GM11168 (cell line): ENCODE measurements around the gene TSPO2.

Experiments
- in situ Hi-C: fragments of 300-500 bp; cut with MboI; formaldehyde crosslinking; loops from one replicate; pipeline ENCODE4 v1.12.0; 2022; ENCODE audit warnings: low sequenced_read_pairs; ENCODE audit not compliant: unreplicated experiment

Gene TSPO2

DNA sequence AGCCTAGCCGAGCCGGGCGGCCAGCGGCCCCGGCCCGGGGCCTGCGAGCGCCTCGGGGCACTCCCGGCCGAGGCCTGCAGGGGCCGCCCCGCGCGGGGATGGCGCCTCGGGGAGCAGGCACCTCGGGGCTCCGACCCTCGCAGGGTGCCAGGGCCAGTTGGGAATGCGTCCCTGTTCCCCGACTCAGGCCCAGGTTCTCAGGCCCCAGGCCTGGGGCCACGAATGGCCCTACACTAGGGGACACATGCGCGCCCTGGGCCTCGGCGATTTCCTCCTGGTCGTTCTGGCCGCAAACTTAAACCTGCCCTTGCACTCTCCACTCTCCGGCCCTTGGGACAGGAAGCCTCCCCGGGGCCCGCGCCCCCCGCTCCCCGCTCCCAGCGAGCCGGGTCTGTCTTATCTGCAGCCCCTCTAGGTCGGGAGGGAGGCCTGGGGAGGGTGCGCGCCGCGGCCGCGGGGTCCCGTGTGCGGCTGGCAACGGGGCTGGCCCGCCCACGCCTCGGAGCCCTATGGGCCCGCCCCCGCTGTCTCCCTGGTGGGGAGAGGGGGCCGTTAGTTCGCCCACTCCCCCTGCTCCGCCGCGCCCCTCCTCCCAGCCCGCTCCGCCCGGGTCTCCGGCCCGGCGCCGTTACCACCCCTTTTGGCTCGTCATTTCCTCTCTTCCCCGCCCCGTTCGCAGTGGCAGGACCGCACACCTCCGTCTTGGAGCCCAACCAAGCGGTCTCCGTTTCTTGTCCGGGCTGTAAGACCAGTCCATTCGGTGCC lies 31.1 kb downstream of the TSPO2 start:
- in situ Hi-C loops: no loop called here

DNA sequence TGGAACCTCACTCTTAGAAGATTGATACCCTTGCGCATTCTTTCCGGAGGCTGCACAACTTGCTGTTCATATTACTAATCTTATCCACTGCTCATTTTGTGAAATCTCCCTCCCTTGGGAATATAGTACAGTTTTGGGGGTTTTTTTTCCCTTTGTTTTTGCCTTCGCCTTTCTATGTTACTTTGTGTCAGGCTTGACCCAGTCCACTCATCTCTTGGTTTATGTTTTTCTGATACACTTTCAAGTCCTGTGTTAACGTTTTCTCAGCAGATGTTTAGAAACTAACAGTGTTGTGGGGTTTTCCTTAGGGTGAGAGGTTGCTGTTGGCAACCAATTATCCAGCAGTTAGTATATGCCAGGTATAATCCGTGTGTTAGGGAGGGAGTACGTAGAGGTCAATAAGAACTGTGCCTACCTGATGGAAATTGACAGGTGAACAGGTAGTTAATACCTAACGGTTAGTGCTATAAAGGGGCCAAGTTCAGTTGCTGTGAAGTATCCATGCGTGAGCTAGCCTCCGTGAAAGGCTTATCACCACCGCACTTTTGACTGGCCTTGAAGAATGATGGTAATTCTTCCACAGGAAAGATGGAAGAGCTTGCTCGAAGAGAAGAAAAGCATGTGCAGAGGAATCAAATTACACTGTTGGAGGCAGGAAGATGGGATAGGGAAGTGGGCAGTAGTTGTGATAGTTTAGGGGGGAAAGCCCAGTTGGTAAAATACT lies 31.9 kb downstream of the TSPO2 start:
- in situ Hi-C loops: no loop called here

DNA sequence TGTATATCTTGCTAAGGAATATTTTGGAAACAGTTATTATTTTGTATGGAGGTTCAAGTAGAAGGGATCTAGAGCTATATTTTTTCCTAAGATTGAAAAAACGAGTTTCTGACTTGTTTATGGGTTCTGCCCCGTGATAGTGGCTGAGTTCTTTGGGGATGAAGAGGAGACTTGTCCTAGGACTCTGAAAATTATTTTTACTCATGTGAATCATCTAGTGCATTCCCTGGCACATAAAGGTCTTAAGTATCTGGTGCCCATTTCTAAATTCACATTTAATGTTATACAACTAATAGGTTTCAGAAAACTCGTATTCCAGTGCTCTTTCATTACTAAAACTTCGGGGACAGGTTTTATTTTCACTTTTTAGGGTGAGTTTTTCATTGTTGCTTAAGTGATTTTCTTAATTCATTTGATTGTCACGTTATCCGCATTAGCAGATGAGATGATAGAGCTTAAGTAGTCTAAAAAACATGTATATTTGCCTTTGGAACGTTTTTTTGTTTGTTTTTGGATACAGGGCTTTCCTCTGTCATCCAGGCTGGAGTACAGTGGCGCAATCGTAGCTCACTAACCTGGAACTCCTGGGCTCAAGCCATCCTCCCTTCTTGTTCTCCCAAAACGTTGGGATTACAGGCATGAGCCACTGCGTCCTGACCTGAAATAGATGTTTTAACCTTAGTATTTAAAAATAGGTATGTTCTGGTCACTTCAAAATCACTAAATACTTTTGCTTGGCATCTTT lies 32.6 kb downstream of the TSPO2 start:
- in situ Hi-C loops: loop anchor here (25.0 kb wide), 1 partner anchor 237 kb away; no protein-coding TSS in a partner anchor

DNA sequence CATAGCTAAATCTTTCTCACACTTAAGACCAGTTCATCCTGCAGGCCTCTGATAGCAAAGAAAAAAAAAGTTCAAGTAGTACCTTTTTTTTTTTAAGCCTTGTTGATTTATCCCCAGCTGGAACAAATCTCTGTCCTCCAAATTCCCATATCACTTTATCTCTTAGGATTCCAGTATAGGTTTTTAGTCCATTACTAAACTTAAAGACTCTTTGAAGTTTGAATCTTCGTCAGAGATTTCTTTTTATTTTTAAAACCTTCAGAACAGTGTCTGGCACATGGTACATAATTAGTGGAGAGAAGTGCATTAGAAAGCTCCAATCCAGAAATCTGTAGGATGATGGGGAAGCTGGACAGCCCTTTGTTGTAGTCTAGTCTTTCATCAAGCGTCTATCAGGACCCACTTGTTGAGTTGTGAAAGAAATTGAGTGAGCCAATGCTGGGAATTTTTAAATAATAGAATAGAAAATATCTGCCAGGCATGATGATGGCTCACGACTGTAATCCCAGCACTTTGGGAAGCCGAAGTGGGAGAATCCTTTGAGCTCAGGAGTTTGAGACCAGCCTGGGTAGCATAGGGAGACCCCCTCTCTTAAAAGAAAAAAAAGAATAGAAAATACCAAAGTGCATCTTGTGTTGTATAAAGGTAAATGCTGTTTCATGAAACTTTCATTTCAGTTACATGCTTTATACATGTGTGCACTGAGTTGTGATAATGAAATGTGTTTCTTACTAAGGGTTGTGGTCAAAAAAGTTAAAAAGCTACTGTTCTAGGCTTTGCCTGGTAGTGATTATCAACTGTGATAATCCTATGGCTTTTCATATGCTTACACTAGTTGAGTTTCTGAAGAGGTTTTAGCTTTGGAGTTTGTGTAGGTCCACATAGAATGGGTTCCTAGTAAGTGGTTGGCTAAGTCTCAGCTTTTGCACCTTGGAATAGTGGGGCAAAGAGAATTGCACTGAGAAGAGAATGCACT lies 33.7 kb downstream of the TSPO2 start:
- in situ Hi-C loops: loop anchor here (25.0 kb wide), 1 partner anchor 236 kb away; no protein-coding TSS in a partner anchor

DNA sequence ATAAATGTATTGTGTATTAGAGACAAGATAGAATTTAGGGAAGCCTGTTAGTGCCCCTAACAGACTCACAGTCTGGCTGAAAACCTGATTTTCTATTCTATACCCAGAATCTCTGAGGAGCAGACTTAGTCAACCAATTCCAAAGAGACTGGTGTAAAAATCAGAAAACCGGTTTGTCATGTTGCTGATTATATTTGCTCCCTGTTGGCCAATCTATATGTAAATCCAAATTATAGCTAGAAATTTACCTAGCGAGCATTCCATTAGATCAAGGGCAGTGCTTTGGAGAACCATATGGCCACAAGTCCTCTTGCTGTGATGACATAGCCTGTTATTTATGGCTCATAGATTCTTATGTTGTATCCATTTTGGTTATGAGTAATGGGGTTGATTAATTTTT lies 35.3 kb downstream of the TSPO2 start:
- in situ Hi-C loops: loop anchor here (25.0 kb wide), 1 partner anchor 235 kb away; no protein-coding TSS in a partner anchor

DNA sequence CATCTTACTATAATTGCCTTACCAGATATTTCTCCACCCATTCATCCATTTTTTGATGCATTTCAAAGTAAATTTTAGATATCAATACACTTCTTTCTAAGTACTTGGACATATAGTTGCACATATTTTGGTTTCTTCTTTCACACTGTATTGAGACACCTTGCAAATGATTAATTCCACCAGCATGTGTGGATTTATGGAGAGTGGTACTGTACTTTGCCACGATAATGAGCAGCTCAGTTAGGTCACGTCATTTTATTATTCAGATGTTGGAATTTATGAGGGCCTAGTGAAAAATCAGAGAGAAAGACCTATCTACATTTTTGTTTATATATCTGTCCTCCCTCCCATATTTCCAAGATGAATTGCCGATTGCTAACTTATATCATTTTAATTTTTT lies 35.8 kb downstream of the TSPO2 start:
- in situ Hi-C loops: loop anchor here (25.0 kb wide), 1 partner anchor 234 kb away; no protein-coding TSS in a partner anchor

DNA sequence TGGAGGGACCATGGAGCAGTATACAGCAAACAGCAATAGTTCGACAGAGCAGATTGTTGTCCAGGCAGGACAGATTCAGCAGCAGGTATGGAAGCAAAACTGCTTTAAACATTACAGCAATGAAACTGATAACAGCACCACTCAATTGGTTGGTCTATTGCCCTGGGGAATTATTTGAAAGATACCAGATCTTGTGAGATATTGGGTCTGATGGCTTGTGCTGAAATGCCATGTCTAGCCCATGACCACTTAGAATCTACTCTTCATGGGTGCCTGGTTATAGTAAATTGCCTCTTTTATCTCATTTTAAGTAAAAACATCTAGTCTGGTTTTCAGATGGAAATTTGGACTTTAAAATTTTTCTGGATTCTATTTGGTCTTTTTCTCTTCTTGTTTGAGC lies 36.8 kb downstream of the TSPO2 start:
- in situ Hi-C loops: loop anchor here (25.0 kb wide), 1 partner anchor 233 kb away; no protein-coding TSS in a partner anchor

DNA sequence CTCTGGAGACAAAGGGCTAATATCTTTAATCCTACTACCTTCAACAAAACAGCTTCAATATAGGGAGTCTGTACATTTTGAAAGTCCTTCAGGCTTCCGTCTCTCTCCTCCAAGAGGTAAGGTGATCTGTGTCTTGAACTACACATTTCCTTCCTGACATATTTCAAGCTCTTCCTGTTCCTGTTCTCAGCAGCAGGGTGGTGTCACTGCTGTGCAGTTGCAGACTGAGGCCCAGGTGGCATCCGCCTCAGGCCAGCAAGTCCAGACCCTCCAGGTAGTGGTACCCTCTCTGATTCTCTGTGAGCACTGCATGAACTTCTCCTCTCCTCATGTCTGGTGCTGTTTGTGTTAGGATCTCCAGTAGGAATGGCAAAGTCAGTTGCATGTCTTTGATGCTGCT lies 38.4 kb downstream of the TSPO2 start:
- in situ Hi-C loops: loop anchor here (25.0 kb wide), 1 partner anchor 232 kb away; no protein-coding TSS in a partner anchor

DNA sequence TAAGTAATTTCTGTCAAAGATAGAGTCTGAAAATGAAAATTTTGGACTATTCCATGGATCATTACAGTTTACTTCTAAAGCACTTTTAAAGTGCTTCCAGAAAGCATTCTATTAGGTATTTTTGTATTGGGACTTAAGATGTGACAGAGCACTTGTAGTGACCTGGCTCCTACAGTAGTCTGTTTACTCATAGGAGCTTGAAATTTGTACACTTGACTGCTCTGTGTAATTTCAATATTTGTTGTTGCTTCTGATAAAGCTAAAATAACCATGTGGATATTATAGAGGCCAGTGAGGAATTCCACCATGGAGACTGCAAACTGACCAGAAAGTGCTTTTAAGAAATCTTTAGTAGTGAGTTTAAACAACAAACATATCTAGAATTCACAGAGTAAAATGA lies 40.8 kb downstream of the TSPO2 start:
- in situ Hi-C loops: loop anchor here (25.0 kb wide), 1 partner anchor 229 kb away; no protein-coding TSS in a partner anchor

DNA sequence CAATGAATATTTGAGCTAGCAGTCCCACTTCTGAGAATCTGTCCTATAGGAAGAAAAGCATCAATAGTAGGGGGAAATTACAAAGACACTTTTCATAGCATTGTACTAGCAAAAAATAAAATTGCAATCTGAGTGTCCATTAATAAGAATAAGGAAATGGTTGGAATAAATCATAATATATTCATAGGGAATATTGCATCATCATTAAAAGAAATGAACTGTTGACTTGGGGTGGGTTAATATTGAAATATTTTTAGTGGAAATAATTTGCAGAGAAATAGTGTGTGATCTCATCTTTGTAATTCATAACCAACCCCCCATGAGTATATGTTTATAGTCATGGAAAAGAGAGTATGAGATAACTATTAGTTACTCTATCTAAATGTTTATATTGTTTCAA lies 42.9 kb downstream of the TSPO2 start:
- in situ Hi-C loops: loop anchor here (25.0 kb wide), 1 partner anchor 227 kb away; no protein-coding TSS in a partner anchor

DNA sequence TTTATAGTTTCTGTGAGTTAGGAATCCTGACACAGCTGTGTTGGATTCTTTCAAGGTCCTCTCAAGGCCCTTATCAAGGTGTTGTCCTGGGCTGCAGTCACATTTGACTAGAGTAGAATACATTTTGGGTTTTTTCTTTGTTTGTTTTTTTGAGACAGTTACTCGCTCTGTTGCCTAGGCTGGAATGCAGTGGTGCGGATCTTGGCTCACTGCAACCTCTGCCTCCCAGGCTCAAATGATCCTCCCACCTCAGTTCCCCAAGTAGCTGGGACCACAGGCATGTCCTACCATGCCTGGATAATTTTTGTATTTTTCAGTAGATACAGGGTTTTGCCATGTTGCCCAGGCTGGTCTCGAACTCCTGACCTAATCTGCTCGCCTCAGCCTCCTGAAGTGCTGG lies 46.2 kb downstream of the TSPO2 start:
- in situ Hi-C loops: loop anchor here (25.0 kb wide), 1 partner anchor 224 kb away; no protein-coding TSS in a partner anchor

DNA sequence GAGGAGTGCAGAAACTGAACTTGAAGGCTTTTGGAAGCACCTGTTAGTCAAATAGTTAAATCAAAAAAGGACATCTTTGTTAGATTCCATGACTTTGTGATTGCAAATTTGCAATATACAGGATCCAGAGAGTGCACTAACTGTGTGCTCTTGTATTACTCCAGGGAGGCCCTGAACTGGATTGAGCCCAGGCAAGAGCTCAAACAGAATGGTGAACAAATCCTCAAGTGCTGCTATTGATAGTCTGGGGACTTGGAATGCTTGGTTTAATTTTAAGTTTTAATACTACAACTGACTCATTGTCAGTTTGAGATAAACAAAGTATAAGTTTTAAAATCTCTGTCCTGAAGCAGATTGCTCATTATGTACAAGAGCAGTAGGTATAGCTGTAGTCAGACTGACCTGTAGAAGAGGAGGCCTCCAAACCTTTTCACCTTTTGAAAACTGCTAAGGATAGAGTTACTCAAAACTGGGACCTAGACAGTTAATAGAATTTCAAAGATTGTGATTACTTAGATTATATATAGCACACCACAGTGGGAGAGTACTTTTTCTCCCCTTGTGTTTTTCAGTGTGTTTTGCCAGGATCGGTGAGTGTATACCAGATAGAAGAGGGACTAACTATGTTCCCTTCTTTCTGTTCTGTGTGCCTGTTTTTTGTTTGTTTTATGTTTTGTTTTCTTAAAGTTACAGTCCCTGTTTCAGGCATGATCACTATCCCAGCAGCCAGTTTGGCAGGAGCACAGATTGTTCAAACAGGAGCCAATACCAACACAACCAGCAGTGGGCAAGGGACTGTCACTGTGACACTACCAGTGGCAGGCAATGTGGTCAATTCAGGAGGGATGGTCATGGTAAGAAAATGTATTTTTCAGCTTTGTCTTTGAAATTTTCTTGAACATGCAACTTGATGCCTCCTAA lies 48.8 kb downstream of the TSPO2 start:
- in situ Hi-C loops: loop anchor here (25.0 kb wide), 1 partner anchor 221 kb away; no protein-coding TSS in a partner anchor

DNA sequence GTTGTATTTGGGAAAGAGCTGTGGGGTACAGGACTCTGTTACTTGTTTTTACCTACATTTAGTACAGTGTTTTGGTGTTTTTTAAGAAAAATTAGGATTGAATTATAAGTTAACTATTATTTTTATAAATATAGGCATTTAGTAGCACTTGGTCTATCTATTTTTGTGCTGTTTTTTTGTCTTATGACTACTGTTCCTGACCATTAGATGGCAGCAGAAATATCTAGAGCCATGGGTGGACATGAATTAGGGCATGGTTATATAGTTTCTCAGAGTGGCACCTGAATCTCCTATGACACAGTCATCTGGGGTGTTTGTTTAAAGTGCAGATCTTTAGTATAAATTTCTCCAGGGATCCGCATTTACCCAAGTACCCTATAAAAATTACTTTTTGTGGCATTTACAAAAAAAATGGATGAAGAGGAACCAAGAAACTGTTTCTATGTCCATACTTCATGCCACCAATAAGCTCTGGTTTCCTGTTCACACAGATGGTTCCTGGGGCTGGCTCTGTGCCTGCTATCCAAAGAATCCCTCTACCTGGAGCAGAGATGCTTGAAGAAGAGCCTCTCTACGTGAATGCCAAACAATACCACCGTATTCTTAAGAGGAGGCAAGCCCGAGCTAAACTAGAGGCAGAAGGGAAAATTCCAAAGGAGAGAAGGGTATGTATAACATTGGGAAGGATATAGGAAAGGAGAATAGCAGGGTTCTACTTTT lies 50.3 kb downstream of the TSPO2 start:
- in situ Hi-C loops: loop anchor here (25.0 kb wide), 1 partner anchor 220 kb away; no protein-coding TSS in a partner anchor

DNA sequence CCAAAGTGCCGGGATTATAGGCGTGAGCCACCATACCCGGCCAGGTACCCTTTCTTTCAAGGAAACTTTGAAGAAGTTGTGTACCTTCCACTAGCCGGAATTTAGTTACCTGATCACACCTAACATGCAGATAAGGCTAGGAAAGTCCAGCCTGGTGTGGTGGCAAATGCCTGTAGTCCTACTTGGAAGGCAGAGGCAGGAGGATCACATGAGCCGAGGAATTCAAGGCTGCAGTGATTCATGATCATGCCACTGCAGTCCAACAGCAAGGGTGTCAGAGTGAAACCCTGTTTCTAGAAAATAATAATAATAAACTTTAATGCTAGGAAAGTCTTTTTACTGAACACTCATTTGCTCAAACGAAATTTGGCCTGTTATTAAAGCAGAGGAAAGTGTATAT lies 51.5 kb downstream of the TSPO2 start:
- in situ Hi-C loops: loop anchor here (25.0 kb wide), 1 partner anchor 219 kb away; no protein-coding TSS in a partner anchor
